Heart right ventricle (tissue), 16 donors: ENCODE data around the gene RNF166. TPM values are rescaled to one million over a fixed set of nuclear protein-coding genes. Genes with fewer than 3 reads are reported as not detected.

Experiments
- ATAC-seq, 8 donors: fragments of 200-7000 bp; cut with Tn5 transposase; one replicate each; pipeline ENCODE4 v1.9.1; 2020; ENCODE audit warnings: mild to moderate bottlenecking in 8 of 8, moderate library complexity in 8 of 8, moderate number of reproducible peaks in 1 of 8
- DNase-seq, 2 donors: peaks; one replicate each; pipeline ENCODE4 v3.0.0-alpha.2; 2020
- H3K27ac ChIP-seq, 10 donors: fragments of 200-600 bp; sonication (generic) in 2 of 10; one replicate each; pipeline versions ENCODE4 v1.5.0 to v1.8.0; 2020 to 2022; ENCODE audit warnings: mild to moderate bottlenecking in 3 of 10
- H3K27me3 ChIP-seq, 7 donors: fragments of 200-600 bp; one replicate each; pipeline ENCODE4 v1.8.0; 2021 to 2022; ENCODE audit warnings: mild to moderate bottlenecking in 2 of 7
- H3K36me3 ChIP-seq, 9 donors: fragments of 200-600 bp; sonication (generic) in 1 of 9; one replicate each; pipeline versions ENCODE4 v1.5.0 to v1.8.0; 2020 to 2022; ENCODE audit warnings: mild to moderate bottlenecking in 2 of 9
- H3K4me1 ChIP-seq, 9 donors: fragments of 200-600 bp; sonication (generic) in 1 of 9; one replicate each; pipeline versions ENCODE4 v1.5.0 to v1.8.0; 2020 to 2022; ENCODE audit warnings: mild to moderate bottlenecking in 4 of 9
- H3K4me3 ChIP-seq, 10 donors: fragments of 200-600 bp; sonication (generic) in 2 of 10; one replicate each; pipeline versions ENCODE4 v1.5.0 to v1.8.0; 2020 to 2022; ENCODE audit warnings: mild to moderate bottlenecking in 7 of 10, moderate library complexity in 2 of 10
- H3K9me3 ChIP-seq, 11 donors: fragments of 200-600 bp in 10 of 11; sonication (generic) in 2 of 11; one replicate each; pipeline versions ENCODE4 v1.5.0 to v1.8.0; 2013 to 2022; ENCODE audit warnings: mild to moderate bottlenecking in 2 of 11, control low read depth in 1 of 11, moderate library complexity in 1 of 11
- WGBS, 2 donors: extraction: QIAGEN DNeasy Blood & Tissue Kit; methylation state at CpG; one replicate each; pipeline ENCODE4 v1.1.7; 2013; ENCODE audit warnings: inconsistent platforms in 1 of 2; 5-methylcytosine and 5-hydroxymethylcytosine counted together
- intact Hi-C, 10 donors: fragments of 100-400 bp; cut with DNase I; formaldehyde crosslinking; loops; one replicate each; pipeline versions ENCODE4 v1.11.1 to v1.14.2; 2022
- polyA plus RNA-seq, 2 donors: library from polyadenylated mRNA; stranded (reverse); fragments of 200-250 nt; gene quantifications; one replicate each; pipeline ENCODE4 v1.2.3, GENCODE V29; 2013
- total RNA-seq, 10 donors: library from RNA; stranded (reverse); fragmentation: NEBNext Ultra II Directional in 3 of 10; extraction: Animal tissue kit (Norgen Biotek cat#: 25700) in 3 of 10; gene quantifications; one replicate each; pipeline versions ENCODE4 v1.2.1 to v1.2.4, GENCODE V29; 2021 to 2023
- TF ChIP-seq, protein P1 (sequence below), 9 donors: fragments of 200-600 bp; sonication (generic) in 2 of 9; IDR thresholded peaks; one replicate each; pipeline versions ENCODE4 v1.5.0 to v1.8.0; 2021 to 2022; ENCODE audit warnings: antibody characterized with exemption in 9 of 9, mild to moderate bottlenecking in 5 of 9, moderate library complexity in 1 of 9
- donor health status: Arrhythmogenic right ventricular cardiomyopathy.
- donor health status: ischemic (EF 13 %, LVEDD 7.1; RV severe dilation, severe dysfunction).
- donor health status: healthy with polysubstance abuse.
- donor health status: DM: no; HTN: yes; CAD: no.
- donor health status: DM: no; HTN: no; CAD: no.
- donor health status: ischemic (EF 25% LVEDD 6.9; RV normal size, moderate dysfunction).
- donor health status: ischemic (EF 25% LVEDD 5.7; RV mildly dilated, moderate dysfunction).
- donor health status: healthy.
- donor health status: DM: yes; HTN: yes; CAD: no.
- donor health status: Ischemic cardiomyopathy.
- donor health status: ischemic (EF 35%, LVEDD 5.7; RV mildly dilated, moderate dysfunction).
- donor health status: nonischemic (EF 11% LVEDD 7.7; RV severe dilation, severe dysfunction).
- donor health status: DM: yes; HTN: yes; CAD: no.
- donor health status: PGD.
- donor health status: ischemic (EF 29% LVEDD 5.4; RV normal size, mild dysfunction).
- donor health status: nonischemic (EF 23%, LVEDD 6.1; RV moderate dilation, normal function).

Gene RNF166
- total and polyA plus RNA-seq, 12 donors: 11.8 to 38.0 (median 14.3) TPM

DNA sequence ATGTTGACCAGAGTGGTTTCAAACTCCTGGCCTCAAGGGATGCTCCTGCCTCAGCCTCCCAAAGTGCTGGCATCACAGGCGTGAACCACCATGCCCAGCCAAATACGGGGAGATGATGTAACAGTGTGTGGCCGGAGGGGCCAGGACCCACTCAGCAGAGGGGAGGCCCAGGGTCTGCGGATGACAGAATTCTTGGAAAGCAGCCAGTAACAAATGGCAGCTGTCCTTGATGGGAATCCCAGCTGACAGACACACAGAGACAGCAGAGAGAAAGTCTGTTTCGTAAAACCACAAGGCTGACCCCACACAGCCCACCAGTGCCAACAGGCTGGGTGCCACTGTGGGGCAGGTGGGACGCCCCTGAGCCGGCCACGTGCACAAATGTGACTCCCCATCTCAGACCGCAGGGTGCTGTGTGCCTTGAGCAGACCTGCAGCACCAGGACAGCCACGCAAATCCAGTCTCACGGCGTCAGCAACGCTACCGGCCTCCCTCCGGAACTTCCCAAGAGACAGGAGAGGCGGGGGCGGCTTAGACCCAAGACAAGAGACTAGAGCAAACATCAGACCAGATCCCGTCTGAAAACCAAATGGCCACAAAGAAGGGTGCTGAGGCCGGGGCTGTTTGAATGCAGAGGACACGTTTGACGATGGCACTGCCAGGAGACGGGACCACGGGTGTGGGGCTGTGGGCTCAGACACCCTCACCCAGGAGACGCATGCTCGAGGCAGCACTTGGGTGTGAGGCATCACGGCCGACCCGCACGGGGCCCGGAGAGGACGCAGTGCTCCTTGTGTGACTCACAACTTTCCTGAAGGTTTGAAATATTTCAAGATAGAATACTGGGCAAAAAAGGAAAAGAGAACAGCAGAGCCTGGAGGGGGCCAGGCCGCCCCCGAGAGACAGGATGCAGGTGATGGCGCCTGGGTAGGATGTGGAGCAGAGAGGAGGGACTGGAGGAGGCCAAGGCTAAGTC lies 24.7 kb upstream of the RNF166 start:
- H3K27ac ChIP-seq: no peak overlapping the region
- no peaks in the 10 kb centered on the region for H3K9me3 ChIP-seq
- no peak overlapping the region for H3K4me3 ChIP-seq
- TF ChIP-seq, protein P1, sequence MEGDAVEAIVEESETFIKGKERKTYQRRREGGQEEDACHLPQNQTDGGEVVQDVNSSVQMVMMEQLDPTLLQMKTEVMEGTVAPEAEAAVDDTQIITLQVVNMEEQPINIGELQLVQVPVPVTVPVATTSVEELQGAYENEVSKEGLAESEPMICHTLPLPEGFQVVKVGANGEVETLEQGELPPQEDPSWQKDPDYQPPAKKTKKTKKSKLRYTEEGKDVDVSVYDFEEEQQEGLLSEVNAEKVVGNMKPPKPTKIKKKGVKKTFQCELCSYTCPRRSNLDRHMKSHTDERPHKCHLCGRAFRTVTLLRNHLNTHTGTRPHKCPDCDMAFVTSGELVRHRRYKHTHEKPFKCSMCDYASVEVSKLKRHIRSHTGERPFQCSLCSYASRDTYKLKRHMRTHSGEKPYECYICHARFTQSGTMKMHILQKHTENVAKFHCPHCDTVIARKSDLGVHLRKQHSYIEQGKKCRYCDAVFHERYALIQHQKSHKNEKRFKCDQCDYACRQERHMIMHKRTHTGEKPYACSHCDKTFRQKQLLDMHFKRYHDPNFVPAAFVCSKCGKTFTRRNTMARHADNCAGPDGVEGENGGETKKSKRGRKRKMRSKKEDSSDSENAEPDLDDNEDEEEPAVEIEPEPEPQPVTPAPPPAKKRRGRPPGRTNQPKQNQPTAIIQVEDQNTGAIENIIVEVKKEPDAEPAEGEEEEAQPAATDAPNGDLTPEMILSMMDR (IDR thresholded peaks at IDR 0.05): no peak
- ATAC-seq (peak in 1 of 8 donors; percentile 18), DNase-seq (no peak)
- peaks cover 0 to 8% (median 0%) of the 10 kb centered on the region in 9 donors for H3K4me1 ChIP-seq
- H3K27me3 ChIP-seq: no peaks in the 10 kb centered on the region
- intact Hi-C loops: loop anchor here in 1 of 10 donors (10.0 kb wide), 1 partner anchor 484 kb away; the partner anchor contains the start of gene ZNF778
- 72 to 76% methylated on average over 34 of the region's 34 CpGs for WGBS, 2 donors
- H3K36me3 ChIP-seq: peaks cover 0 to 82% (median 7%) of the 10 kb centered on the region in 9 donors

- TF ChIP-seq, protein P1 (IDR thresholded peaks at IDR 0.05): no peak
- DNase-seq: no peak
- H3K4me3 ChIP-seq: no peak overlapping the region
- intact Hi-C loops: no loop called here
- no peaks in the 10 kb centered on the region for H3K27me3 ChIP-seq
- peaks cover 0 to 82% (median 12%) of the 10 kb centered on the region in 9 donors for H3K36me3 ChIP-seq
- WGBS, 2 donors: 42 to 56% methylated on average over 20 of the region's 20 CpGs
- no peak overlapping the region for H3K27ac ChIP-seq
- peak in 7 of 8 donors; percentile 38 to 67 (median 56) for ATAC-seq
- H3K4me1 ChIP-seq: peaks cover 0 to 8% (median 0%) of the 10 kb centered on the region in 9 donors
- no peaks in the 10 kb centered on the region for H3K9me3 ChIP-seq
Observed at GRCh38 chr16:88727871-88728270, 21.7 kb upstream of the RNF166 start.

DNA sequence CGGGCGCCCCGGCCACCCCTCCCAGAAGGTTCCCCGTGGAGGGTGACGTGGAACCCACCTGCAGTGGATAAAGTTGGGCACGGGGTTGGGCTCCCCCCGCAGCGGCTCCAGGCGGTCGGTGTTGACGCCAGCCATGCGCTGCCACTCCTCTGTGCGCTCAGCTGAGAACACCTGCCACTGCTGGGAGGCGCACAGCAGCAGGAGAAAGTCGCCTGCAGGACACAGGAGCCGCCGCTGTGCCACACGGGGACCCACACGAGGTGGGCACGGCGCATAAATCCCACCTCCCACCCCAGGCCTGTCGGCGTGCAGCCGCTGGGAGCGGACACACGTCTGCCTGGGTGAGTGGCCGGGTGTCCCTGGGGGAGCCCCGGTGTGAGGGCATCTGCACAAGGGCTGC lies 20.8 kb upstream of the RNF166 start:
- Histone ChIP-seq H3K4me3 (no peak overlapping the region), H3K36me3 (peaks cover 0 to 82% (median 12%) of the 10 kb centered on the region in 9 donors), H3K27ac (no peak overlapping the region), H3K27me3 (no peaks in the 10 kb centered on the region), H3K4me1 (peaks cover 0 to 8% (median 0%) of the 10 kb centered on the region in 9 donors), H3K9me3 (no peaks in the 10 kb centered on the region)
- DNase-seq (no peak), ATAC-seq (peak in 1 of 8 donors; percentile 5)
- TF ChIP-seq, protein P1 (IDR thresholded peaks at IDR 0.05): no peak
- 96 to 97% methylated on average over 28 of the region's 28 CpGs for WGBS, 2 donors
- intact Hi-C loops: no loop called here

GRCh38 chr16:88726408-88726749 lies 20.2 kb upstream of the RNF166 start:
- WGBS, 2 donors: 83 to 84% methylated on average over 17 of the region's 17 CpGs
- TF ChIP-seq, protein P1 (IDR thresholded peaks at IDR 0.05): no peak
- no peak overlapping the region for H3K4me3 ChIP-seq
- no peaks in the 10 kb centered on the region for H3K27me3 ChIP-seq
- H3K9me3 ChIP-seq: no peaks in the 10 kb centered on the region
- H3K27ac ChIP-seq: no peak overlapping the region
- intact Hi-C loops: no loop called here
- H3K36me3 ChIP-seq: peaks cover 0 to 83% (median 17%) of the 10 kb centered on the region in 9 donors
- peaks cover 0 to 8% (median 0%) of the 10 kb centered on the region in 9 donors for H3K4me1 ChIP-seq
- no peak for ATAC-seq
- DNase-seq: no peak
